ENCODE results near the gene NDUFA11.

GRCh38 chr19:5929625-5930024 is 26.0 kb upstream of the NDUFA11 start:
- TF ChIP-seq PATZ1 (tag by site-specific recombination; IDR thresholded peaks at IDR 0.05) (no peak), ZNF274 (IDR thresholded peaks at IDR 0.05; ENCODE audit: low read length) (no peak), ZNF274 (tag by site-specific recombination; IDR thresholded peaks at IDR 0.05; ENCODE audit: borderline replicate concordance) (no peak), CTCF (tag by site-specific recombination; IDR thresholded peaks at IDR 0.05) (no peak), ZNF37A (tag by site-specific recombination; IDR thresholded peaks at IDR 0.05) (no peak), ZNF623 (tag by site-specific recombination; IDR thresholded peaks at IDR 0.05) (no peak), ZNF23 (tag by site-specific recombination; IDR thresholded peaks at IDR 0.05; ENCODE audit: borderline replicate concordance) (no peak), ZNF398 (tag by site-specific recombination; IDR thresholded peaks at IDR 0.05) (no peak), ZBTB26 (tag by site-specific recombination; optimal IDR thresholded peaks at IDR 0.05) (no peak), ZNF221 (tag by site-specific recombination; IDR thresholded peaks at IDR 0.05; ENCODE audit: borderline replicate concordance) (no peak), ZNF747 (tag by site-specific recombination; IDR thresholded peaks at IDR 0.05) (no peak)
